NCI-H226 (cell line): Measurements from ENCODE around the gene SIK2.
A peak's percentile ranks its signal among the peaks of the same experiment; 100 is the strongest.
"Not testable (repeated sequence)": the region's sequence is repeated elsewhere in the genome, so short reads cannot be mapped to it uniquely, and the experiment has no call there.

ENCODE experiments used
- DNase-seq: peaks from one replicate; pipeline ENCODE4 v3.0.0-alpha.2; 2015

SIK2 gene

DNA sequence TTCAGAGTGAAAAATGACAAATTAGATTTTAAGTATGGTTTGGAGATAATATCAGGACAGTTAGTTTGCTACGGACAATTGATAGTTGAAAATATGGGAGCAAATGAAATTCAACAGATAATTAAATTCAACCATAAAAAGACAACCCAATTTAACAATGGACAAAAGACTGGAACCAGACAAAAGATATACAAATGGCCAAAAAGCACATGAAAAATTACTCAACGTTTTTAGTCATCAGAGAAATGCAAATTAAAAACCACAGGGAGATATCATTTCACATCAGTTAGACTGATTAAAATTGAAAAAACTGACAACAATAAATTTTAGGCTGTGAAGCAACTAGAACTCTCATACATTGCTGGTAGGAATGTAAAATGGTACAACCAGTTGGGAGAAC, 27.2 kb downstream of the SIK2 start:
- DNase-seq, result no peak

GRCh38 chr11:111631024-111631665, 28.9 kb downstream of the SIK2 start:
- DNase-seq, result no peak

GRCh38 chr11:111631666-111632039, 29.4 kb downstream of the SIK2 start:
- peak; percentile 33 for DNase-seq

DNA sequence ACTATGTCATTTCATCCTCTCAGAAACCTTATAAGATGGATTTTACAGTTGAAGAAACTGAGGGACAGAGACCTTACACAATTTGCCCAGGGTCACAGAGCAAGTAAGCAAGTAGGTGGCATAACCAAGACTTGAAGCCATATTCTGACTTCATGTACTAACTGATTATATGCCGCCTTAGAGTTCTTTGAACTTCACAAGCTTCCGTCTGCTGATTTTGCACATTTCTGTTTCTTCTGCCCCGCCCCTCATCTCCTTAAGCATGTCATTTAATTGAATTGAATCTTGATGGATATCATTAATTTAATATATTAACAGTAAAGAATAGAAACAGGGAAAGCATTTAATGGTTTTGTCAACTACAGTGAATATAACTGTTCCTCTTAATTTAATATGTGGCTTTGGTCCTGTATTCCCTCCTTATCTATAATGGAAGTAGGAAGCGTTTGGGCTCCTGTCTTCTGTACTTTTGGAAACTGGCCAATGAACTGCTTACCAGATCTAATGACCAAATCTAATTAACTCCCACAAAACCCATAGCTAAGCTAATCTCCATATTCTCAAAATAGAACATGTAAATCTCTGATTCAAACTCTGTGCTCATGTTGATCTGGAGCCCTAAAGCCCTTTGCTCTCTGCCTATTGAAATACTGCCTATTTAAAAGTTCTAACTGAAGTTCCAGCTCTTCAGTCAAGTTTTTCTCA, 30.4 kb downstream of the SIK2 start:
- DNase-seq, result no peak

- DNase-seq, result no peak
Observed at GRCh38 chr11:111633248-111633647, 31.0 kb downstream of the SIK2 start.

- peak; percentile 18 for DNase-seq
Observed at GRCh38 chr11:111633756-111634362, 31.6 kb downstream of the SIK2 start.

DNA sequence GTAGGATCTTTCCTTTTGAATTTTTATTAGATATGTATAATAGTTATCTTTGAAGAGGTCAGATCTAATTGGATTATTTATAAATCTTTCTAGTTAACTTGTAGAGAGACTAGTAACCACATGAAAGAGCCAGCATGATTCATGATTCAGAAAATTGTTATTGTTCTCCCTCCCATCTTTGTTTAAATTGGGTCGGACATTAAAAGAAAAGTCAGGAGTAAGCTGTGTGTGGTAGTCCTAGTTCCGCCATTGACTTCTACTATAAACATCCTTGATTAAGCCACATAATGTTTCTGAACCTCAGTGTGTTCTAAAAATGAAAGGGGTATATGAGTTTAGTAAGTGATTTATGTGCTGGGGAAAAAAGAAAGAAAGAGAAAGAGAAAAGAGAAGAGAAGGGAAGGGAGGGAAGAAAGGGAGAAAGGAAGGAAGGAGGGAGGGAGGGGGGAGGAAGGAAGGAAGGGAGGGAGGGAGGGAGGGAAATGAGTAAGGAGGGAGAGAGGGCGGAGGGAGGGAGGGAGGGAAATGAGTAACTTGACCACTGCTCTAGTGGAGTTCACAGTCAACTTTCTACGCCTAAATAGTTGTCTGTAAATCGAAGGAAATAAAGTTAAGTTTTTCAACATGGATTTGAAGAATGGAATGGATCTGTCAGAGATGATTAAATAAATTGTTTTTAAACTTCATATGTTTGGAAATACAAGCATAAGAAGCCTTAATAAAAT, 32.9 kb downstream of the SIK2 start:
- DNase-seq, result no peak

- DNase-seq, result peak; percentile 30
Observed at GRCh38 chr11:111635706-111636045, 33.4 kb downstream of the SIK2 start.

DNA sequence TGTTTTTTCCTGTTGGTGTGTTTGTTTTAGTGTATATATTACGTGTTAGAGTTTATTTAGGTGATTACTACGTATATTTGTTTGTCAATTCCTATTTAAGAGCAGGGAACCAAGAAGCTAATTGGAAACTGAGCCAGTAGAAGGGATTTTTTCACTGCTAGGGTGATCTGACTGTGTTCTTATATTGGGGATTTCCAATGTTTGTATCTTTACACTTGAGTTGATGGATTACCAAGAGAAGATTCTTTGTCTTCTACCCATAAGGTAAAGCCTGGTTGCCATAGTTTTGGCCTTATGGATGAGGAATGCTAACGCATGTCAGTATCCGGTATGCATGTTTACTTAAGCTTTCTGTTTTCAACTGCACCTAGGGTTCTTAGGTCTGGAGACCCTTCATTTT, 35.6 kb downstream of the SIK2 start:
- DNase-seq, result no peak

DNA sequence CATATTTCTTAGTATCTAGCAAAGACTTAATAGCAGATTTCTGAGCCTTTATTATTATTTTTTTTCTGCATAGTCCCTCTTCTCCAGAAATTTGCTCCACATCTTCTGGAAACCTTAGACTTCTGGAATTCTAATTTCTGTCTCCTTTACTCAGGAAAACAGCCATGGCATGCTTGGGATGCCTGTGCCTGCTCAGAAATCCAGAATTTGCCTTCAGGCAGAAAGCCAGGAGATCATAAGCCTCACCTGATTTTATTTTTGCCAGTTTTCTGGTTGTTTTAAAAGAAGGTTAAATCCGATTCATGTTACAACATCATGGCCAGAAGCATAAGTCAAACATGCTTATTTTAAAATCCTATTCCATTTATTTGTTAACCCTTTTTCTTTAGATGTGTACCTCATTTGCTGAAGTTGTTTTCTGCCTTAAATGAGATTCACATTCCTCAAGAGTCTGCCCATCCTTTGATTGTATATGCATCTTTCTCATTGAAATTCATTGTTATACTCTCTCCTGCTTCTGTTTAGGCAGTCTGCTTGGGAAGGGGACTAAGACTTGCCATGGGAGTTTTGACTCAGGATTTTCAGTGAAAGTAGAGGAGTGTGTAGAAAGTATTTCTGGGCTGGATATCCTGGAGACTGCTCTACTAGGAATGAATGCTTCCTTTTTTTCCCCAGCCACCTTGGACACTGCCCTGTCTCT, 37.1 kb downstream of the SIK2 start:
- no peak for DNase-seq

- DNase-seq, result no peak
Observed at GRCh38 chr11:111641339-111642015, 39.2 kb downstream of the SIK2 start.

DNA sequence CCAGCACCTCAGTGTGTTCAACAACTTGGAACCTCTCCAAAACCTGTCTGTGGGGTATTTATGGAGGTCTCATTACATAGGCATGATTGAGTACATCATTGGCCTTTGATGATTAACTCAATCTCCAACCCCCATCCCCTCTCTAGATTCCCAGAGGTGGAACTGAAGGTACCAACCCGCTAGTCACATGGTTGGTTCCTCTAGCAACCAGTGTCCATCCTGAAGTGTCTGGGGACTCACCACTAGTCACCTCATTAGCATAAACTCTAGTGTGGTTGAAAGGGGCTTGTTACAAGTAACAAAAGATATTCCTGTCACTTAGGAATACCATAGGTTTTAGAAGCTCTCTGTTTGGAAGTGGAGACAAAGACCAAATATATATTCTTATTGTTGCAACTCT, 40.3 kb downstream of the SIK2 start:
- DNase-seq, result no peak

DNA sequence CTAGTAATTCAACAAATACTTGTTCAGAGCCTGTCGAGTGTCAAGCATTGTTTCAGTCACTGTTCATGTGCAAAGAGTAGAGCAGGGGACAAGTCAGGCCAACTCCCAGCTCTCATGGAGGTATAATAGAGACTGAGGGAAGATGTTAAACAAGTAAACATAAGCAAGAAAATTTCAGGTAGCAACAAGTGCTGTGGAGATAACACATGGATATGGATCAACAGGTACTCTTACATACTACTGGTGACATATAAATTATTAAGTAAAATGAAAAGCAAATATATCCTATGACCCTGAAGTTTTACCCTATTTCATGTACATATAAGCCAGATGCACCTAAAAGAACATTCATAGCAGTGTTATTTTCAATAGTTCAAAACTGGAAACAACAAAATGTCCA, 42.7 kb downstream of the SIK2 start:
- DNase-seq, result no peak

DNA sequence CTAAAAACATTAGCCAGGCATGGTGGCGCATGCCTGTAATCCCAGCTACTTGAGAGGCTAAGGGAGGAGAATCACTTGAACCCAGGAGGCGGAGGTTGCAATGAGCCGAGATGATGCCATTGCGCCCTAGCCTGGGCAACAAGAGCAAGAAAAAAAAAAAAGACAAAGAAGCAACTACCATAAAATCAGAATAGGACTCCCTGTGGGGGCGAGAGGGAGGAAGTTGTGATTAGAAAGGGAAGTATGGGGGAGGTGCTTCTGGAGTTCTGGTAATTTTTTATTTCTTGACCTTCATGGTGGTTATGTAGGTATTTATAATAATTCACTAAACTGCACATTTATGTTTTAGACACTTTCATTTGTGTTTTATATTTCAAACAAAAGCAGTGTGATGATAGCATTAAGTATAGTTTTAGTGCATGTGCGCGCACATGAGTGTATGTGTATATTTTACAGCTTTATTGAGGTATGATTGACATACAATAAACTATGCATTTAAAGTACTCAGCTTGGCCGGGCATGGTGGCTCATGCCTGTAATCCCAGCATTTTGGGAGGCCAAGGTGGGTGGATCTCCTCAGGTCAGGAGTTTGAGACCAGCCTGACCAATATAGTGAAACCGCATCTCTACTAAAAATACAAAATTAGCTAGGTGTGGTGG, 43.5 kb downstream of the SIK2 start:
- no peak for DNase-seq

GRCh38 chr11:111651336-111651735, 49.1 kb downstream of the SIK2 start:
- peak; percentile 60 for DNase-seq

DNA sequence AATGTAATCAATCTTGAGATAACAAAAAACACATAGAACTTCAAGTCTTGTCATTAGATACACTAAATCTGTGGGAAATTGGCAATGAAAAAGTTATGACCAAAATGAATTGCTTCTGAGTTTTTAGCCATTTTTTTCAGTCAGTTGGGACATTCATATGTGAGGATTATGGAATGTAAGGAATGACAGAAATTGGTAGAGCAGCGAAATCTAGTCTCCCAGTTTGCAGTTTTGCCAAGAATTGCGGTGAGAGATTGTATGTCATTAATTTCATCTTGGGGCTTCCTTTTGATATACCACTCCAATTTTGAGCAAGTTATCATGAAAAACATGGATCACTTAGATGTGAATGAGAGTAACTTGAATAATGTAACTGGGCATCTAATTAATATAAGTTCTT, 49.9 kb downstream of the SIK2 start:
- peak; percentile 44 for DNase-seq

GRCh38 chr11:111654601-111655000, 52.4 kb downstream of the SIK2 start:
- DNase-seq, result no peak

DNA sequence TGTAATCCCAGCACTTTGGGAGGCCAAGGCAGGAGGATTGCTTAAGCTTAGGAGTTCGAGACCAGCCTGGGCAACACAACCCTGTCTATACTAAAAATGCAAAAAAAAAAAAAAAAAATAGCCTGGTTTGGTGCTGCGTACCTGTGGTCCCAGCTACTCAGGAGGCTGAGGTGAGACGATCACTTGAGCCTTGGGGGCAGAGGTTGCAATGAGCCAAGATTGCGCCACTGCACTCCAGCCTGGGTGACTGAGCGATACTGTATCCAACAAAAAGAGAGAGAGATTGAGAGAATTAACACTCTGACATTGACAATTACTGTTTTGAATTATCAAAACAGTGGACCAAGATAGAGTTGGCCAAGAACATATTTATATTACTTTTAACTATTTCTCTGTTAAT, 53.7 kb downstream of the SIK2 start:
- no peak for DNase-seq

- DNase-seq, result not testable (repeated sequence)
Observed at GRCh38 chr11:111657905-111658304, 55.7 kb downstream of the SIK2 start.

DNA sequence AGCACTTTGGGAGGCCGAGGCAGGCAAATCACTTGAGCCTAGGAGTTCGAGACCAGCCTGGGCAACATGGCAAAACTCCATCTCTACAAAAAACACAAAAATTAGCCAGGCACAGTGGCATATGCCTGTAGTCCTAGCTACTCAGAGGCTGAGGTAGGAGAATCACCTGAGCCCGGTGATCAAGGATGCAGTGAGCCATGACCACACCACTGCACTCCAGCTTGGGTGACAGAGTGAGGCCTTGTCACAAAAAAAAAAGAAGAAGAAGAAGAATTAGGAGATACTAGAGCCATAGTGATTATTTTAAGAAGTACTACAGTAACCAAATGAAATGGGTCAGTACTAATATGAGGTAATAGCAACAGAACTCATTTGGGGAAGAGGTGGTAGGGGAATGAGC, 56.2 kb downstream of the SIK2 start:
- DNase-seq, result not testable (repeated sequence)

- DNase-seq, result no peak
Observed at GRCh38 chr11:111659201-111660115, 57.2 kb downstream of the SIK2 start.
